Activated CD4-positive, alpha-beta T cell treated with anti-CD3 and anti-CD28 coated beads, Interleukin-2, amount 10 ng/mL, durations not matched to agents 7 days and 5 days (primary cell): ENCODE measurements around the gene DKKL1. TPM values are rescaled to one million over a fixed set of nuclear protein-coding genes. Genes with fewer than 3 reads are reported as not detected.
"Not testable (repeated sequence)": the region's sequence is repeated elsewhere in the genome, so short reads cannot be mapped to it uniquely, and the experiment has no call there.

ENCODE experiments used
- CTCF ChIA-PET: fragments of 350-600 bp; sonication (Branson Sonifier 250); formaldehyde crosslinking; loops from one replicate; lab custom pipeline; 2021; ENCODE audit warnings: antibody characterized with exemption; lab: Charles Lee
- POLR2A ChIA-PET: fragments of 350-600 bp; sonication (Branson Sonifier 250); formaldehyde crosslinking; loops from one replicate; lab custom pipeline; 2021; ENCODE audit warnings: antibody characterized with exemption; lab: Charles Lee
- DNase-seq: peaks from one replicate; pipeline ENCODE4 v3.0.0-alpha.2; 2020
- H3K27ac Mint-ChIP-seq: one replicate; pipeline ENCODE4 v1.8.0; 2021; ENCODE audit warnings: mild to moderate bottlenecking, moderate library complexity, mixed read lengths
- H3K27me3 Mint-ChIP-seq: one replicate; pipeline ENCODE4 v1.8.0; 2021; ENCODE audit warnings: mixed read lengths
- H3K36me3 Mint-ChIP-seq: one replicate; pipeline ENCODE4 v1.8.0; 2021; ENCODE audit warnings: low read depth, mixed read lengths
- H3K4me1 Mint-ChIP-seq: one replicate; pipeline ENCODE4 v1.8.0; 2021; ENCODE audit warnings: mixed read lengths
- H3K4me3 Mint-ChIP-seq: one replicate; pipeline ENCODE4 v1.8.0; 2021; ENCODE audit warnings: mild to moderate bottlenecking, moderate library complexity, mixed read lengths
- H3K9me3 Mint-ChIP-seq: one replicate; pipeline ENCODE4 v1.8.0; 2021; ENCODE audit warnings: mixed read lengths
- total RNA-seq, 2 experiments: library from RNA; stranded (reverse); gene quantifications; one replicate each; pipeline ENCODE4 v1.2.3, GENCODE V29; 2021

Gene DKKL1
- total RNA-seq, 2 experiments from 2014 or later: not detected

- POLR2A ChIA-PET: no interaction called here
- H3K36me3 Mint-ChIP-seq: no peaks in the 10 kb centered on the region
- no peaks in the 10 kb centered on the region for H3K9me3 Mint-ChIP-seq
- CTCF ChIA-PET: interaction anchor here (3.7 kb wide), 1 partner anchor 29 kb away, joined by 10 read pairs; no protein-coding TSS in a partner anchor
- no peak for DNase-seq
- no peak overlapping the region for H3K27ac Mint-ChIP-seq
- peaks cover 36% of the 10 kb centered on the region for H3K27me3 Mint-ChIP-seq
- H3K4me1 Mint-ChIP-seq: peaks cover 23% of the 10 kb centered on the region
- H3K4me3 Mint-ChIP-seq: no peak overlapping the region
Measured at GRCh38 chr19:49357186-49357585, 6.5 kb upstream of the DKKL1 start.

- Mint-ChIP-seq H3K4me1 (peaks cover 23% of the 10 kb centered on the region), H3K27me3 (peaks cover 40% of the 10 kb centered on the region), H3K27ac (no peak overlapping the region), H3K9me3 (no peaks in the 10 kb centered on the region), H3K4me3 (no peak overlapping the region), H3K36me3 (no peaks in the 10 kb centered on the region)
- ChIA-PET CTCF (interaction anchor here (0.6 to 3.7 kb wide), 4 partner anchors 32 to 400 kb away, joined by 3 to 10 read pairs (median 3); no protein-coding TSS in a partner anchor), POLR2A (no interaction called here)
- no peak for DNase-seq
Measured at GRCh38 chr19:49359851-49360820, 3.5 kb upstream of the DKKL1 start.

- Mint-ChIP-seq H3K9me3 (no peaks in the 10 kb centered on the region), H3K36me3 (no peaks in the 10 kb centered on the region), H3K27ac (no peak overlapping the region), H3K4me3 (no peak overlapping the region), H3K4me1 (peaks cover 12% of the 10 kb centered on the region), H3K27me3 (peaks cover 40% of the 10 kb centered on the region)
- POLR2A ChIA-PET: no interaction called here
- CTCF ChIA-PET: interaction anchor here (1.1 kb wide), 1 partner anchor 30 kb away, joined by 3 read pairs; no protein-coding TSS in a partner anchor
- no peak for DNase-seq
Measured at GRCh38 chr19:49361438-49362047, 2.1 kb upstream of the DKKL1 start.

- Mint-ChIP-seq H3K36me3 (no peaks in the 10 kb centered on the region), H3K4me3 (no peak within 1 kb of the TSS), H3K27ac (no peak within 1 kb of the TSS), H3K4me1 (peaks cover 10% of the 10 kb centered on the region), H3K27me3 (peaks cover 37% of the 10 kb centered on the region), H3K9me3 (no peaks in the 10 kb centered on the region)
- POLR2A ChIA-PET: no interaction called here
- no peak for DNase-seq
- CTCF ChIA-PET: interaction anchor here (0.6 to 1.1 kb wide), 2 partner anchors 29 to 517 kb away, joined by 3 to 4 read pairs; no protein-coding TSS in a partner anchor
Measured at GRCh38 chr19:49362048-49362928, 1.4 kb upstream of the DKKL1 start, which contains the start of gene TEAD2. TSS of gene TEAD2 (minus strand) at chr19:49362416. CDS start at chr19:49360075, 2,341 bp downstream.

GRCh38 chr19:49362929-49363267 is 779 bp upstream of the DKKL1 start:
- H3K27me3 Mint-ChIP-seq: peaks cover 37% of the 10 kb centered on the region
- DNase-seq: no peak
- CTCF ChIA-PET: interaction anchor here (0.6 kb wide), 1 partner anchor 517 kb away, joined by 4 read pairs; no protein-coding TSS in a partner anchor
- H3K4me3 Mint-ChIP-seq: no peak overlapping the region
- peaks cover 10% of the 10 kb centered on the region for H3K4me1 Mint-ChIP-seq
- no peaks in the 10 kb centered on the region for H3K36me3 Mint-ChIP-seq
- POLR2A ChIA-PET: no interaction called here
- no peak overlapping the region for H3K27ac Mint-ChIP-seq
- H3K9me3 Mint-ChIP-seq: no peaks in the 10 kb centered on the region

- DNase-seq: no peak
- Mint-ChIP-seq H3K4me3 (no peak overlapping the region), H3K9me3 (peaks cover 4% of the 10 kb centered on the region), H3K27ac (no peak overlapping the region), H3K4me1 (peaks cover 10% of the 10 kb centered on the region), H3K36me3 (no peaks in the 10 kb centered on the region), H3K27me3 (peaks cover 35% of the 10 kb centered on the region)
- ChIA-PET POLR2A (no interaction called here), CTCF (interaction anchor here (0.6 kb wide), 1 partner anchor 115 kb away, joined by 3 read pairs; no protein-coding TSS in a partner anchor)
Measured at GRCh38 chr19:49364083-49364737, 533 bp downstream of the DKKL1 start.

- no peak overlapping the region for H3K27ac Mint-ChIP-seq
- peaks cover 23% of the 10 kb centered on the region for H3K27me3 Mint-ChIP-seq
- ChIA-PET CTCF (interaction anchor here (0.9 kb wide), 1 partner anchor 104 kb away, joined by 3 read pairs; no protein-coding TSS in a partner anchor), POLR2A (no interaction called here)
- peaks cover 8% of the 10 kb centered on the region for H3K4me1 Mint-ChIP-seq
- DNase-seq: no peak
- H3K36me3 Mint-ChIP-seq: no peaks in the 10 kb centered on the region
- H3K9me3 Mint-ChIP-seq: peaks cover 14% of the 10 kb centered on the region
- no peak overlapping the region for H3K4me3 Mint-ChIP-seq
Measured at GRCh38 chr19:49366110-49366509, 2.4 kb downstream of the DKKL1 start.

GRCh38 chr19:49368711-49369358 is 5.2 kb downstream of the DKKL1 start:
- H3K4me3 Mint-ChIP-seq: no peak overlapping the region
- H3K9me3 Mint-ChIP-seq: peaks cover 14% of the 10 kb centered on the region
- H3K27me3 Mint-ChIP-seq: peaks cover 16% of the 10 kb centered on the region
- no peak for DNase-seq
- no peak overlapping the region for H3K27ac Mint-ChIP-seq
- no peaks in the 10 kb centered on the region for H3K4me1 Mint-ChIP-seq
- ChIA-PET POLR2A (no interaction called here), CTCF (interaction anchor here (2.1 kb wide), 1 partner anchor 23 kb away, joined by 4 read pairs; no protein-coding TSS in a partner anchor)
- H3K36me3 Mint-ChIP-seq: no peaks in the 10 kb centered on the region

- Mint-ChIP-seq H3K27ac (no peak overlapping the region), H3K27me3 (peaks cover 5% of the 10 kb centered on the region), H3K36me3 (no peaks in the 10 kb centered on the region), H3K4me3 (no peak overlapping the region), H3K4me1 (no peaks in the 10 kb centered on the region), H3K9me3 (peaks cover 14% of the 10 kb centered on the region)
- no peak for DNase-seq
- ChIA-PET CTCF (no interaction called here), POLR2A (no interaction called here)
Measured at GRCh38 chr19:49371184-49371583, 7.5 kb downstream of the DKKL1 start.

- H3K4me1 Mint-ChIP-seq, H3K36me3 Mint-ChIP-seq, H3K27me3 Mint-ChIP-seq, H3K4me3 Mint-ChIP-seq, DNase-seq, H3K27ac Mint-ChIP-seq, POLR2A ChIA-PET: not testable (repeated sequence)
- peaks cover 14% of the 10 kb centered on the region for H3K9me3 Mint-ChIP-seq
- CTCF ChIA-PET: interaction anchor here (0.9 kb wide), 1 partner anchor 47 kb away, joined by 3 read pairs; no protein-coding TSS in a partner anchor
Measured at GRCh38 chr19:49373174-49373573, 9.5 kb downstream of the DKKL1 start.

GRCh38 chr19:49374665-49375434 is 11.2 kb downstream of the DKKL1 start:
- POLR2A ChIA-PET: no interaction called here
- H3K4me1 Mint-ChIP-seq: no peaks in the 10 kb centered on the region
- peaks cover 6% of the 10 kb centered on the region for H3K9me3 Mint-ChIP-seq
- H3K27me3 Mint-ChIP-seq: peaks cover 5% of the 10 kb centered on the region
- no peak overlapping the region for H3K4me3 Mint-ChIP-seq
- DNase-seq: no peak
- no peaks in the 10 kb centered on the region for H3K36me3 Mint-ChIP-seq
- CTCF ChIA-PET: interaction anchor here (0.7 to 2.1 kb wide), 3 partner anchors 11 to 68 kb away, joined by 3 to 7 read pairs (median 3); no protein-coding TSS in a partner anchor
- no peak overlapping the region for H3K27ac Mint-ChIP-seq
